HEK293 (cell line): ENCODE measurements around the gene RO60.
A peak's percentile ranks its signal among the peaks of the same experiment; 100 is the strongest.

Experiments used
- CTCF ChIA-PET: fragments of 350-600 bp; formaldehyde crosslinking; extraction: SDS; loops from one replicate; lab custom pipeline; 2021; ENCODE audit warnings: antibody characterized with exemption; lab: Yijun Ruan, JAX
- POLR2A ChIA-PET: fragments of 300-600 bp; formaldehyde crosslinking; extraction: SDS; loops from one replicate; lab custom pipeline; 2020; ENCODE audit warnings: antibody characterized with exemption, inconsistent platforms; lab: Yijun Ruan, JAX
- H3K27ac ChIP-seq: fragments of 200-500 bp; sonication (Bioruptor generic); 2 replicates; pipeline ENCODE4 v1.5.1; 2014; ENCODE audit warnings: low read depth, low read length, control low read depth, inconsistent platforms; ENCODE audit errors: extremely low read depth
- H3K36me3 ChIP-seq, 2 experiments: fragments of 200-500 bp in 1 of 2; sonication (Bioruptor generic) in 1 of 2; 1 replicate in 1 of 2; 2 replicates in 1 of 2; pipeline ENCODE4 v1.5.1; 2014 to 2017; ENCODE audit warnings: inconsistent platforms in 2 of 2, low read length in 2 of 2; ENCODE audit not compliant: control insufficient read depth in 2 of 2, insufficient read depth in 1 of 2
- H3K4me1 ChIP-seq: fragments of 200-500 bp; sonication (Bioruptor generic); 2 replicates; pipeline ENCODE4 v1.5.1; 2014; ENCODE audit warnings: mild to moderate bottlenecking, low read length, inconsistent platforms; ENCODE audit not compliant: control insufficient read depth, insufficient read depth
- H3K4me3 ChIP-seq: 2 replicates; pipeline ENCODE4 v1.5.1; 2011; ENCODE audit warnings: low read depth, mild to moderate bottlenecking, control low read depth, low read length, moderate library complexity
- H3K9me3 ChIP-seq: fragments of 200-500 bp; sonication (Bioruptor generic); 2 replicates; pipeline ENCODE4 v1.5.1; 2014; ENCODE audit warnings: low read depth, low read length, inconsistent platforms; ENCODE audit not compliant: control insufficient read depth, insufficient read depth
- EGR2 ChIP-seq: fragments of 450-650 bp; formaldehyde crosslinking; IDR thresholded peaks from 2 replicates; pipeline ENCODE4 v1.5.1; 2016; ENCODE audit warnings: low read depth, missing biosample characterization, missing genetic modification characterization
- GLIS1 ChIP-seq: fragments of 450-650 bp; formaldehyde crosslinking; IDR thresholded peaks from 2 replicates; pipeline ENCODE4 v1.5.1; 2016; ENCODE audit warnings: missing biosample characterization, missing genetic modification characterization
- KLF10 ChIP-seq: fragments of 450-650 bp; IDR thresholded peaks from 2 replicates; pipeline ENCODE4 v1.5.1; 2018; ENCODE audit warnings: missing biosample characterization, mild to moderate bottlenecking, missing genetic modification characterization
- MZF1 ChIP-seq: fragments of 450-650 bp; formaldehyde crosslinking; IDR thresholded peaks from 2 replicates; pipeline ENCODE4 v1.5.1; 2017; ENCODE audit warnings: missing biosample characterization, missing genetic modification characterization, borderline replicate concordance
- OSR2 ChIP-seq: fragments of 450-650 bp; formaldehyde crosslinking; IDR thresholded peaks from 2 replicates; pipeline ENCODE4 v1.5.1; 2016; ENCODE audit warnings: missing biosample characterization, missing genetic modification characterization
- PRDM2 ChIP-seq: fragments of 450-650 bp; formaldehyde crosslinking; IDR thresholded peaks from 2 replicates; pipeline ENCODE4 v1.5.1; 2016; ENCODE audit warnings: missing biosample characterization, missing genetic modification characterization, borderline replicate concordance
- SALL2 ChIP-seq: fragments of 450-650 bp; formaldehyde crosslinking; IDR thresholded peaks from 2 replicates; pipeline ENCODE4 v1.5.0; 2017; ENCODE audit warnings: missing biosample characterization, mild to moderate bottlenecking, missing genetic modification characterization, borderline replicate concordance
- ZBTB11 ChIP-seq: fragments of 450-650 bp; formaldehyde crosslinking; conservative IDR thresholded peaks from 2 replicates; pipeline ENCODE4 v1.5.1; 2016; ENCODE audit warnings: low read depth, missing biosample characterization, missing genetic modification characterization
- ZBTB17 ChIP-seq: fragments of 450-650 bp; formaldehyde crosslinking; IDR thresholded peaks from 2 replicates; pipeline ENCODE4 v1.5.1; 2016; ENCODE audit warnings: missing biosample characterization, missing genetic modification characterization
- ZBTB8A ChIP-seq: fragments of 450-650 bp; formaldehyde crosslinking; IDR thresholded peaks from 2 replicates; pipeline ENCODE4 v1.5.1; 2016; ENCODE audit warnings: missing biosample characterization, missing genetic modification characterization
- ZNF133 ChIP-seq: fragments of 450-650 bp; formaldehyde crosslinking; IDR thresholded peaks from 2 replicates; pipeline ENCODE4 v1.5.1; 2016; ENCODE audit warnings: missing biosample characterization, missing genetic modification characterization
- ZNF140 ChIP-seq: fragments of 450-650 bp; formaldehyde crosslinking; IDR thresholded peaks from 2 replicates; pipeline ENCODE4 v1.5.1; 2016; ENCODE audit warnings: missing biosample characterization, missing genetic modification characterization
- ZNF2 ChIP-seq: fragments of 450-650 bp; formaldehyde crosslinking; IDR thresholded peaks from 2 replicates; pipeline ENCODE4 v1.5.1; 2016; ENCODE audit warnings: missing biosample characterization, missing genetic modification characterization
- ZNF266 ChIP-seq: fragments of 450-650 bp; formaldehyde crosslinking; IDR thresholded peaks from 2 replicates; pipeline ENCODE4 v1.5.1; 2016; ENCODE audit warnings: missing biosample characterization, missing genetic modification characterization, low read depth
- ZNF501 ChIP-seq: fragments of 450-650 bp; formaldehyde crosslinking; IDR thresholded peaks from 2 replicates; pipeline ENCODE4 v1.5.1; 2016; ENCODE audit warnings: missing biosample characterization, missing genetic modification characterization
- ZNF558 ChIP-seq: fragments of 450-650 bp; formaldehyde crosslinking; IDR thresholded peaks from 2 replicates; pipeline ENCODE4 v1.5.1; 2016; ENCODE audit warnings: missing biosample characterization, missing genetic modification characterization
- ZNF561 ChIP-seq: fragments of 450-650 bp; IDR thresholded peaks from 2 replicates; pipeline ENCODE4 v1.5.1; 2018; ENCODE audit warnings: missing biosample characterization, missing genetic modification characterization, borderline replicate concordance
- ZNF624 ChIP-seq: fragments of 450-650 bp; formaldehyde crosslinking; IDR thresholded peaks from 2 replicates; pipeline ENCODE4 v1.5.1; 2017; ENCODE audit warnings: missing biosample characterization, missing genetic modification characterization
- ZNF76 ChIP-seq: fragments of 450-650 bp; formaldehyde crosslinking; IDR thresholded peaks from 2 replicates; pipeline ENCODE4; 2016; ENCODE audit warnings: low read depth, missing biosample characterization, missing genetic modification characterization, borderline replicate concordance
- ZSCAN16 ChIP-seq: fragments of 450-650 bp; formaldehyde crosslinking; IDR thresholded peaks from 2 replicates; pipeline ENCODE4 v1.5.1; 2016; ENCODE audit warnings: missing biosample characterization, missing genetic modification characterization
- ZSCAN23 ChIP-seq: fragments of 450-650 bp; formaldehyde crosslinking; IDR thresholded peaks from 2 replicates; pipeline ENCODE4 v1.5.1; 2016; ENCODE audit warnings: missing biosample characterization, missing genetic modification characterization
- TF ChIP-seq, protein P1 (sequence below): fragments of 450-650 bp; formaldehyde crosslinking; IDR thresholded peaks from 2 replicates; pipeline ENCODE4 v1.5.1; 2016; ENCODE audit warnings: missing biosample characterization, missing genetic modification characterization, low read depth

The RO60 gene

DNA sequence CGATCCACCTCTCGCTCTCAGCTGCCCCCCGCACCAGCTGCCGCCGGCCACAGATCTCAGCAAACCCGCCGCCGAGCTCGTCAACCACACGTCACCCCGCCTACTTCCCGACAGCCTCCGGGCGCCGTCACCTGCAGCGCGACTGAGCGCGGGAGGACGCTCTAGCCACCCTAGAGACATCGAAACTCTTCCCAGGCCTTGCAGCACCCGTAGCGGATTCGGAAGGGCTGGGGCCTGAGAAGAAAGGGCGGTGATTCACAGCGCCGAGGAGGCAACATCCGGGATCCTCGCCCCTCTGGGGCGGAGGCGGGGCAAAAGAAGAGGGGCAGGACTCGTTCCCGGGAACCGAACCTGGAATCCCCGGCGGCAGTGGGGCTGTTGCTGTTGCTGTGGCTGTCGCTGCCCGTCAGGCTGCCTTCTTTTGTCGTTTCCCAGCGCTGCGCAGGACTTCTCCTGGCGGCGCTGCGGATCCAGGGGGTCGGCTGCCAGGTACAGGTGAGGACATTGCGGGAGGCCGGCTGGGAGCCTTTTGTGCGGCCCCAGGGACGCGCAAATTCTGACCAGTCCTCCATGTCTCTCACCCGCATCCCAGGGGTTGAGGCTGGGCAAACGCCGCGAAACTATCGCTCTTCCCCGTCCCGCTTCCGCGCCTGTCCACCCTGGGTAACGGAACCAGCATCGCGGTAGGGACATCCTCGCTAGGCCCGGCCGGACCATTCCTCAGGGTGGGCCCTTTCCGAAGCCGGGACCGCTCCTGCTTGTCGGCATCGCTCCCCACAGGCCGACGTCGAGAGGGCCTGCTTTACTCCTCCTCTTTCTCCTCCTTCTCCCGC is at the start of gene RO60, which contains the start of gene UCHL5 (continued):
- TF ChIP-seq ZBTB11 (tag by site-specific recombination) (peak; percentile 79), OSR2 (tag by site-specific recombination) (no peak), KLF10 (tag by site-specific recombination) (peak; percentile 66; the same call in 1 of the 2 replicates), SALL2 (tag by site-specific recombination) (no peak), ZNF76 (tag by site-specific recombination) (peak; percentile 97), ZBTB17 (tag by site-specific recombination) (peak; percentile 97), ZNF558 (tag by site-specific recombination) (no peak; the same call in 1 of the 2 replicates), ZSCAN16 (peak; percentile 84), ZNF561 (tag by site-specific recombination) (peak; percentile 41; the same call in 1 of the 2 replicates), PRDM2 (tag by site-specific recombination) (no peak)
- TF ChIP-seq, protein P1, sequence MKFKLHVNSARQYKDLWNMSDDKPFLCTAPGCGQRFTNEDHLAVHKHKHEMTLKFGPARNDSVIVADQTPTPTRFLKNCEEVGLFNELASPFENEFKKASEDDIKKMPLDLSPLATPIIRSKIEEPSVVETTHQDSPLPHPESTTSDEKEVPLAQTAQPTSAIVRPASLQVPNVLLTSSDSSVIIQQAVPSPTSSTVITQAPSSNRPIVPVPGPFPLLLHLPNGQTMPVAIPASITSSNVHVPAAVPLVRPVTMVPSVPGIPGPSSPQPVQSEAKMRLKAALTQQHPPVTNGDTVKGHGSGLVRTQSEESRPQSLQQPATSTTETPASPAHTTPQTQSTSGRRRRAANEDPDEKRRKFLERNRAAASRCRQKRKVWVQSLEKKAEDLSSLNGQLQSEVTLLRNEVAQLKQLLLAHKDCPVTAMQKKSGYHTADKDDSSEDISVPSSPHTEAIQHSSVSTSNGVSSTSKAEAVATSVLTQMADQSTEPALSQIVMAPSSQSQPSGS (tag by site-specific recombination) = peak; percentile 90

DNA sequence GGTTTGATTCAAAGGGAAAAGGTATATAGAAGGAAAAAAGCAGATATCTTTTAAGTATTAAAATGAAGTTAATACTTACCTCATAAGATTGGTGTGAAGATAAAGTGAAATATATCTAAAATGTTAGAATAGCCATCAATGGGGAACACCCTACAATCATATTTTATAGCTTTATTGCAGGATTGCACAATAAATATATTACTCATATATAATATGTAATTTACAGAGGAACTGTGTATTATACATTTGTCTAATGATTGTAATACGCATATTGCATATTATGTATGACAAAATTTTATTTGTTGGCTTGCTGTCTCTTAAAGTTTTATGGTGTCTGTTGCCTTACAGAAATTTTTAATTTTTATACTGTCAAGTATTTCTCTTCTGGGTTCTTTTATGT is 48.0 kb upstream of the RO60 start:
- no peak for TF ChIP-seq MZF1 (tag by site-specific recombination)
- no peak for TF ChIP-seq ZSCAN23 (tag by site-specific recombination)
- TF ChIP-seq ZNF624 (tag by site-specific recombination) = no peak
- TF ChIP-seq ZBTB8A (tag by site-specific recombination) = no peak
- no peak for TF ChIP-seq ZNF2
- TF ChIP-seq ZNF501 (tag by site-specific recombination) = no peak
- no peak for TF ChIP-seq EGR2
- TF ChIP-seq ZNF140 (tag by site-specific recombination) = no peak
- TF ChIP-seq ZNF133 (tag by site-specific recombination) = no peak
- TF ChIP-seq ZNF266 = no peak
- no peak for TF ChIP-seq GLIS1 (tag by site-specific recombination)
- TF ChIP-seq, all 188 proteins: peak for 0
- H3K27ac ChIP-seq = no peak overlapping the region
- peaks cover 0 to 12% of the 10 kb centered on the region in 2 experiments; a peak in 1 of 3 replicates for H3K36me3 ChIP-seq
- no peaks in the 10 kb centered on the region for H3K9me3 ChIP-seq
- POLR2A ChIA-PET = interaction anchor here (0.5 kb wide), 1 partner anchor 15 kb away, joined by 3 read pairs; no protein-coding TSS in a partner anchor
- no peak overlapping the region for H3K4me3 ChIP-seq
- H3K4me1 ChIP-seq = no peaks in the 10 kb centered on the region
- CTCF ChIA-PET = interaction anchor here (0.6 to 0.7 kb wide), 2 partner anchors 57 to 114 kb away, joined by 3 to 5 read pairs; no protein-coding TSS in a partner anchor
